H7 (cell line): Measurements from ENCODE around the gene FAM221B. TPM values are rescaled to one million over a fixed set of nuclear protein-coding genes. Genes with fewer than 3 reads are reported as not detected.

Experiments used
- DNase-seq: peaks from one replicate; pipeline ENCODE4 v3.0.0; 2012
- H3K27me3 ChIP-seq: 2 replicates; pipeline ENCODE4 v1.6.0; 2011; ENCODE audit warnings: mild to moderate bottlenecking, low read length; ENCODE audit not compliant: control insufficient read depth, insufficient read depth
- H3K36me3 ChIP-seq: replicated peaks from 2 replicates; pipeline ENCODE4 v1.5.1; 2011; ENCODE audit warnings: low read length; ENCODE audit not compliant: control insufficient read depth, insufficient read depth
- H3K4me3 ChIP-seq: 2 replicates; pipeline ENCODE4 v1.5.1; 2011; ENCODE audit warnings: low read depth, mild to moderate bottlenecking, control low read depth, low read length, moderate library complexity; ENCODE audit not compliant: insufficient read depth
- total RNA-seq: library from RNA; depleted of rRNA; stranded (reverse); fragments of >200 nt; shearing (Covaris generic); gene quantifications from 2 replicates; pipeline ENCODE4 v1.2.3, GENCODE V29; 2014

Gene FAM221B
- total RNA-seq, 1 experiment from 2014 or later = not detected

DNA sequence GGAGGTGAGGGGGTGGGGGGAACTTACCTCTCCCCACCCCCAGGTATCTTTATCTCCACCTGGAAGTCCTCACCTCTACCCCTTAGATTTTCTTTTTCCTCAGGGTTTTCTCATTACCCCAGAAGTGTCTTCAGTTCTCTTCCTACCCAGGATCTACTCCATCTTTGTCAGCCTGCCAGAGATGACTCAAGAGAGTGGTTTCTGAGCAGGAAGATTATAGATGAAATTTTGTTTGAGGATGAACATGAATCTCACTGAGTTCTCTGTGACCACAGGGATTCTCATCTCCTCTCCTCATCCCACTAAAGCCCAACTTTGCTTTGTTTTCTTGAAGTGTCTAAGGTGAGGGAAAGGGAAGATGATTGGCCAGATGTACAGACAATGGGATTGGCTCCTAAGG lies 8.5 kb downstream of the FAM221B start:
- no peaks in the 10 kb centered on the region; the same call in 1 of the 2 replicates for H3K27me3 ChIP-seq
- no peak overlapping the region for H3K4me3 ChIP-seq
- H3K36me3 ChIP-seq = no peaks in the 10 kb centered on the region
- DNase-seq = no peak

DNA sequence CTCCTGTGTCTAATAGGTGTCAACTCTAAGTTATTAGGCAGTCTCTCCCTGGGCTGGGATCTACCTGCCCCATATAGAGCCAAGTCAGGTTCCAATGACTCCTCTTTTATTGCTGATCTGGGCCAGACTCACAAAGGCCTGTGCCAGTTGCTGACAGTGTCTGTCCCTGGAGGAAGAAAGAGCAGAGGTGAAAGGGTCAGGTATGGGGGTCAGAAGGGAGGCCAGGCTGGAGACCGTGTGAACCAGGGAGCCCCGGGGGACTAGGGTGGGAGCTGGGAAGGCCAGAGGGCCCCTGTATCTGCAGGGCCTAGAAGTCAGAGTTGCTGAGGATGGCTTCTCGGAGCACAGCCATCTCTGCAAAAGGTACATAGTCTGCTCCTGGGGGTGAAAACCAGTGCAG lies 10.2 kb downstream of the FAM221B start:
- Histone ChIP-seq H3K36me3 (no peaks in the 10 kb centered on the region), H3K27me3 (no peaks in the 10 kb centered on the region; the same call in 1 of the 2 replicates), H3K4me3 (no peak overlapping the region)
- DNase-seq = no peak

DNA sequence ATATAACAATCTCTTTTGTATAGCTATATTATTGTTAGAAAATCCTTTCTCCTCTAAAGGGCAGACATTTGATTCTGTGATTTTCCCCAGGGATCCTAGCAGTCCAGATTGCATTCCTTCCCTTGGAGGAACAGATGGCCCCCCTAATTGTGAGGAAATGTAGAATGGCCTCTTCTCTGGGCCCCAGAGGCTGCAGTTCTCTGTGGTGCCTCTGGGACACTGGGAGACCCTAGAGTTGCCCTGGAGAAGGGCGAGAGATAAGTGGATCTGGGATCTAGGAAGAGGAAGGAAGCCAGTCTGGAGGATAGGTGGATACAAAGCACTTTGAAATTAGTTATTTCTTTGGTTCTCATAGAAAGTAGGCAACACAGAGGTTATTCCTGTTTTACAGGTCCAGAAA lies 11.8 kb downstream of the FAM221B start:
- H3K36me3 ChIP-seq = no peaks in the 10 kb centered on the region
- peak; percentile 79 for DNase-seq
- no peaks in the 10 kb centered on the region; the same call in 1 of the 2 replicates for H3K27me3 ChIP-seq
- no peak overlapping the region for H3K4me3 ChIP-seq

DNA sequence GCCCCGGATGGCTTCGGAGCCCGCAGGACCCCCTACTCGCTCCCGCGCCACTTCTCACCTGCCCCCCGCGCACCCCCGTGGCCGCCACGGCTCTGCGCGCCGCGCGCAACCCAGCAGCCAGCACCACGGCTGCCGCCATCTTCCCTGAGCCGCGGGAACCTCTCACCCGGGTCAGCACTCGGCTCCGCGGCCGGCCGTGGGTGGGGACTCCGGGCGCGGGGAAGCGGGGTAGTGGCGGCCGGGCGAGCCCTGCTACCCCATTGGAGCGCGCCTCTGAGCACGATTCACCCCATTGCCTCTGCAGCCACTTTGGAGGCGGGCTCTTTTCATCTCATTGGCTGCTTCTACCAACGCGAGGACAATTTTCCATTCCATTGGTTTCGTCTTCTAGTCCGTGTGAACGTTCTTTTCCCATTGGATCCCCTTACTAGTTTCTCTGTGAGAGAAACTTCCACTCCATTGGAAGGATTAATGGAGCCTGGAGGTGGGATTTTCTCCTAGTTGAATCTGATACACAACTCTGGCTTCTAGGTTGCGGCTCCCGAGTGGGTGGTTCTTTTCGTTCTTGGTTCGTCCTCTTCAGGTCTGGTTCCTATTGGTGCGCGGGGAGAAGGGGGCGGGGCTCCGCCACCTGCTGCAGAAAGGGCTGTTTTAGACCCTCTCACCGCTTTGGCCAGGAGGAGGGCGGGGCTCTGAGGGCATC lies 13.5 kb downstream of the FAM221B start, which contains the start of gene HINT2:
HINT2 (minus strand) TSS at position 202 of the 703 bp plus-strand sequence; CDS start at position 139, 63 bp downstream.
- no peaks in the 10 kb centered on the region for H3K36me3 ChIP-seq
- peak within 1 kb of the TSS; percentile 98 for H3K4me3 ChIP-seq
- H3K27me3 ChIP-seq = peaks cover 2% of the 10 kb centered on the region; the same call in 1 of the 2 replicates
- DNase-seq = peak; percentile 97

DNA sequence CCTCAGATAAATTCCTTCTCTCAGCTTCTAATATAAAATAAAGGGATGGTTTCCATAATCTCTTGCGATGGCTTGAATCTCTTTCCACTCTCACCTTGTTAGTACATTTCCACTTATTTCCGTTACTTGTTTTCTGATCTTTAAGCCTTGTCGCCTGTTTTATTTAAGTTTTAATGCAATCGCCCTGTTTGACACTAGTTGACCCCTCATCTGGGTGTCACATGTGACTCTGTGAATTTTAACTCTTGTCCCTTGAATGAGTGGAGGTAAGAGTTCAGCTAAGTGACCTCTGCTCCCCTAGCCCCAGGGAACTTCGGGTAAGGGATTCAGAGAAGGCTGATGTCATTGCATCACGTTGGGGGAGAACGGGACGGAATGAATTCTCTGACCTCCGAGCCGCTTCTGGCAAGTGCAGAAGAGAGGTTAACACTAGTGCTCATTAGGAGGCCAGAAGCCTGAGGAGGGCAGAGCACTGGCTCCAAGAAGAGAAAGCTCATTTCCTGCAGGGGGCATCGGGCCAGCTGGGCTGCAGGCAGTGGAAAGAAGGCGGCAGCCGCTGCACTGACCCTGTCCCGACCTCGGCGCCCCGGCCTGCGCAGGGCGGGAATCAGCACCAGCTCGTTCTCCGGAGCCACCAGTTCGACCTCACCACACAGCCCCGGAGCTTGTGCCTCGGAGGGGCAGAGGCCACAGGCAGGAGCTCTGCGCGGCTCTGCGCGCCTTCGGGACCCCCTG lies 14.3 kb downstream of the FAM221B start:
- Histone ChIP-seq H3K36me3 (peaks cover under 1% of the 10 kb centered on the region; the same call in 1 of the 2 replicates), H3K4me3 (peak overlapping the region; percentile 98), H3K27me3 (peaks cover 2% of the 10 kb centered on the region; the same call in 1 of the 2 replicates)
- peak; percentile 85 for DNase-seq

DNA sequence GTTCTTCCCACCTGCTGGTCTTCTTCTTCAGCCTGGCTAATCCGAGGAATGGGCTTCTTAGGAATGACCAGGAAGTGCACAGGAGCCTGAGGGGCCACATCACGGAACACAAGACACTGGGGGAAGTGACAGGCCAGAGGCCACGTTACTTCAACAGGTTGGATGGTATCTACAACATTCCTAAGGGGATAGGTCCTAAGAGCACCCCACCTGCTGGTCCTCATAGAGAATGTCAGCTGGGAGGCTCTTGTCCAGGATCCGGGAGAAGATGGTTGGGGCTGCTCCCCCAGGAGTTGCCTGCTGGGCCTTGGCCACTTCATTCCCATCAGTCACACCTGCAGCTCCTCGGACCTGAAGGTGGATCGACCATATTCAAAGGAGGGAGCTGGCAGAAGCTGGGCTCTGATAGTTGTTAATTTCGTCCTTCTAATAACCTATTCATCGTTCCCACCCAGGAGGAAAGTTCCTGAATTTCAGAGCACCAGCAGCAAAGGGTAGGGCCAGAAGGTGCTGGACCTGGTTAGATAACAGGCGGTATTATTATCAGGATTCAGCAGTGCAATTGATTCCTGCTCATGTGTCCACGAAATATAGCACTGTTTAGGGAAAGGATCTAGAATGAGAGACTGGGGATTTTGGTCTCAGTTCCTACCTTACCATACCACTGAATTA lies 15.0 kb downstream of the FAM221B start:
- Histone ChIP-seq H3K36me3 (peaks cover 2% of the 10 kb centered on the region), H3K27me3 (peaks cover 2% of the 10 kb centered on the region; the same call in 1 of the 2 replicates), H3K4me3 (no peak overlapping the region)
- DNase-seq = peak; percentile 72

DNA sequence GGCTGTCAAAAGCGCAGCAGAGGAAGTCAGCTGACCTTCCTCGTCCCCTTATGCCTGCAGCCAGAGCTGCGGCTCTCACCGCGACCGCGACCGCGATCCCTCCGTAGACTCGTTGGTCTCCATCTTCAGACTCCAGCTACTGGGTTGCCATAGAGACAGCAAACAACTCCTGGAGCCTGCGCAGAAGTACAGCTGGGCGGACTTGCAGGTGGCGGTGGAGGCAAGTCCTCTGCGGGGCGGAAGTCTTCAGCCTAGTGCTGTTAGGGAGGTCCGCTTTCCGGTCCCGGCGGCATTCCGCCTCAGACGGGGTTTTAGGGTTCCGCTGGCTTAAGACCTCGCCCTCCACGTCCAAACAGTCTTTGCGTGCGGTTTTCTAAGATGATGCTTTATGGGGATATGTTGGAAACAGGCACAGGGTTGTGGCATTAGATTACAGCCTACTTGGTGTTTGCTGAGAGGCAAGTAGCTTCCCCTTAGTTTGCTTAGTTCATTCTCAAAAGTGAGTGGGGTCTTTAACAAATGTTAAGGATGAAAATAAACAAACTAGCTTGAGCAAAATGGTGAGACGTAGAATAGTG lies 16.4 kb downstream of the FAM221B start, which contains the start of gene SPAG8:
SPAG8 (minus strand) TSS at position 238 of the 578 bp plus-strand sequence; CDS start at position 123, 115 bp downstream.
- Histone ChIP-seq H3K36me3 (peaks cover 2% of the 10 kb centered on the region), H3K27me3 (peaks cover 2% of the 10 kb centered on the region; the same call in 1 of the 2 replicates), H3K4me3 (peak within 1 kb of the TSS; percentile 37)
- DNase-seq = peak; percentile 95

DNA sequence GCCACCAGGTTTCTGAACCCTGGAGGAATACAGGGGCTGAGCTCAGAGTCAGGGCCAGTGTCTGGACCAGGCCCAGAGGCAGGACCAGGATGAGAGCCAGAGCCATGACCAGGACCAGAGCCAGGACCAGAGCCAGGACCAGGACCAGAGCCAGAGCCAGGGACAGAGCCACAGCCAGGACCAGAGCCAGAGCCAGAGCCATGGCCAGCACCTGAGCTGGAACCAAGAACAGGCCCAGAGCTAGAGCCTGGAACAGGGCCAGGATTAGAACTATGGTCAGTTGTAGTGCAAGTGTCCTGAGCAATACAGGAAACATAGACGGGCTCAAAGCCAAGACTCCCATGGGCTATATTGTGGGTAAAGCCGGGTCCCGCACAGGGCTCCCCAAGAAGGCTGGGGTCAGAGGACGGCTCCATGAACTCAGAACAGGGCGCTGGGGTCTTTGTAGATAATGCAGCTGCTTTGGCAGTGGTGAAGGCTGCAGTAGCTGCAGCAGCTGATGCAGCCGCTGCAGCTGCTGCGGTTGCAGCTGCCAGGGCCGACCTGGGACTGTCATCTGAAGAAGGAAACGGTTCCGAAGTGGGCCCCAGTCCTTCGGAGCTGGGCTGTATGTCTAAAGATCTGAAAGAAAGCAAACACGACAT lies 17.0 kb downstream of the FAM221B start:
- H3K4me3 ChIP-seq = peak overlapping the region; percentile 37
- no peak for DNase-seq
- peaks cover 2% of the 10 kb centered on the region; the same call in 1 of the 2 replicates for H3K27me3 ChIP-seq
- peaks cover 2% of the 10 kb centered on the region for H3K36me3 ChIP-seq

DNA sequence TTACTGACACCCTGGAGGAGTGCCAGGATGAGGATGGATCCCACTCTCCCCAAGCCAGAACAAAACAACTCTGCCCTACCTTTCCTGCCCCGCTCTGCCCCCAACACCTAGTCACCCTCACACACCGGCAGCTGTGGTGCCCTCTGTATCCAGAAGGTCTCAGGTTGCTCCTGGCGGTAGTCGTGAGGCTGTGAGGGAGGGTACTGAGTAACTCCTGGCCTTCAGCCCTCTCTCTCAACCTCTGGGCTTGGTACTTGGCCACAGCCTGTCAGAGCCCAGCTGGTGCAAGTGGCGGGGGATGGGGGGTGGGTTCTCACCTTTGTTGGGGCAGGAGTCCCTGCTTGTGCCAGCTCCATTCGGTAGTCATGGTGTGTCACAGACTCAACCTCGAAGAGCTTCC lies 18.4 kb downstream of the FAM221B start:
- H3K36me3 ChIP-seq = peaks cover 4% of the 10 kb centered on the region
- H3K27me3 ChIP-seq = peaks cover 2% of the 10 kb centered on the region; the same call in 1 of the 2 replicates
- H3K4me3 ChIP-seq = no peak overlapping the region
- no peak for DNase-seq

DNA sequence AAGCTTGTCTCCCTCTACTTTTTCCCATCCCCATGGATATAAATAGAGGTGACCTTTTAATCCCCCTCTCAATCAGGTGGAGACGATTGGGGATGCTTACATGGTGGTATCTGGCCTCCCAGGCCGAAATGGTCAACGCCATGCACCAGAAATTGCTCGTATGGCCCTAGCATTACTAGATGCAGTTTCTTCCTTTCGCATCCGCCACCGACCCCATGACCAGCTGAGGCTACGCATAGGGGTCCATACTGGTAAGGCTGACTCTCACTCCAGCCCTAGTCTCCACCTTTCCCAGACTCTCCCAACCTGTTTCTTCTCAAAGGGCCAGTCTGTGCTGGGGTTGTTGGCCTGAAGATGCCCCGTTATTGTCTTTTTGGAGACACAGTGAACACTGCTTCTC lies 20.1 kb downstream of the FAM221B start:
- DNase-seq = no peak
- Histone ChIP-seq H3K4me3 (no peak overlapping the region), H3K27me3 (peaks cover 2% of the 10 kb centered on the region; the same call in 1 of the 2 replicates), H3K36me3 (peaks cover 4% of the 10 kb centered on the region)

DNA sequence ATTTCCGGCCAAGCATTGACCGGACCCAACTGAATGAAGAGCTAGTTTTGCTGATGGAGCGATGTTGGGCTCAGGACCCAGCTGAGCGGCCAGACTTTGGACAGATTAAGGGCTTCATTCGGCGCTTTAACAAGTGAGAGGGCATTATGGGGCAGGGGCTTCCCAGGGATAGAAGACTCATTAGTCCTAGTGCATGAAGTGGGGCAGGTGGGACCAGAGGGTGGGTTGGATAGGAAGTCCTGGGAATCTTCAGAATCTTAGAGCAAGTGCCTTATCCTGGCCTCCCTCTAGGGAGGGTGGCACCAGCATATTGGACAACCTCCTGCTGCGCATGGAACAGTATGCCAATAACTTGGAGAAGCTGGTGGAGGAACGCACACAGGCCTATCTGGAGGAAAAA lies 22.4 kb downstream of the FAM221B start:
- no peak overlapping the region for H3K4me3 ChIP-seq
- H3K36me3 ChIP-seq = peaks cover 4% of the 10 kb centered on the region
- H3K27me3 ChIP-seq = no peaks in the 10 kb centered on the region
- DNase-seq = no peak

DNA sequence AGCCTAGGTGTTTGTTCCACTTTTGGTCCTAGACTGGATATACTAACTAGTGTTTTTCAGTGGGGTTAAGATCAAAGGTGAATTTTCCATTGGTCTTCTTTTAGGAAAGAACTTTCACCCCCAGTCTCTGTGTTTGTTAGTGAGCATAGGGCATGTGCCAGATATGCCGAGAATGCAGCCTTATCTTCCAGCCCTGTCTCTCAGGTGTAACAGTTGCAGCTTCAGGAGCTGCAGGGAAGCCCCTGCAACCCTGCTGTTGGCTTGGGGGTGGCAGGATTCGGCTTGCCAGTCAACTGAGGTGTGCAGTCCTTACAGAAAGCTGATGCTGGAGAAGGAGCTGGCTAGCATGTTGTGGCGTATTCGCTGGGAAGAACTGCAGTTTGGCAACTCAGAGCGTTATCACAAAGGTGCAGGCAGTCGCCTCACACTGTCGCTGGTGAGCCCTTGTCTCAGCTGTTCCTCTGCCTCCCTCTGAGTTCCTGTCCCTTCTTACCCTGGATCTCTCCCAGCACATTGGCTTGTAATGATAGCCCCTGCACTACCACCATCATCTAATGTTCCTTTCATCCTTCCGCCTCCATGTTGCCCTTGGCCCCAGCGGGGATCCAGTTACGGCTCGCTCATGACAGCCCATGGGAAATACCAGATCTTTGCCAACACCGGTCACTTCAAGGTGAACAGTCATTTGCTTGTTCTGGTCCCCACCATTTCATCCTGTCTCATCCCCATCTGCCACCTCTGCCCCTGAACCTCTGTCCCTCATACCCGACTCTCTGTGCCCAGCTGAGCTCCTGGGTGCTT lies 27.0 kb downstream of the FAM221B start:
- no peak for DNase-seq
- Histone ChIP-seq H3K4me3 (no peak overlapping the region), H3K36me3 (peaks cover 2% of the 10 kb centered on the region), H3K27me3 (no peaks in the 10 kb centered on the region)

DNA sequence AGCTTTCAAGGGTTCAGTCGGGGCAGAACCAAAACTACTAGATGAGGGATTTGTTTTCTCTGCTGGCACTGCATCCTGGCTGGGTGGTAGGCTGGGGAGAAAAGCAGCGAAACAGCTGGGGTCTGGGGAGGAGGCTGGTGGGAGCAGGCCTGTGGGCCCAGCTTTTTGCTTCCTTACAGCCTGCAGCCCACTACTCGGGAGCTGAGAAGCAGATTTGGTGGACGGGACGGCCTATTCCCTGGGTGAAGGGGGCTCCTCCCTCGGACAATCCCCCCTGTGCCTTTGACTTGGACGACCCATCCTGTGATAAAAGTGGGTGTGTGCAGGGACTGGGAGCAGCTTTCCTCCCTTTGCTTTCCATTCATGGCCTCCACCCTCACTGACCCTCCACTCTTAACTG lies 28.0 kb downstream of the FAM221B start:
- no peaks in the 10 kb centered on the region; the same call in 1 of the 2 replicates for H3K36me3 ChIP-seq
- no peak overlapping the region for H3K4me3 ChIP-seq
- no peaks in the 10 kb centered on the region for H3K27me3 ChIP-seq
- no peak for DNase-seq
